PFSK-1 (cell line): ENCODE data around the gene SPAG4.

ENCODE experiments used
- POLR2AphosphoS5 ChIP-seq: IDR thresholded peaks from 2 replicates; pipeline ENCODE4 v1.6.1; 2012; ENCODE audit warnings: low read depth, mild to moderate bottlenecking, control low read depth, low read length, moderate library complexity
- SIN3A ChIP-seq: IDR thresholded peaks from 2 replicates; pipeline ENCODE4 v1.6.1; 2012; ENCODE audit warnings: mild to moderate bottlenecking, low read length, moderate library complexity, borderline replicate concordance; ENCODE audit not compliant: insufficient read depth

- no peak for TF ChIP-seq SIN3A
- no peak for TF ChIP-seq POLR2AphosphoS5
Observed at GRCh38 chr20:35600993-35601973, 14.3 kb upstream of the SPAG4 start.
